ENCODE measurements around the gene GRM5. TPM values are rescaled to one million over a fixed set of nuclear protein-coding genes. Genes with fewer than 3 reads are reported as not detected.
"Not testable (repeated sequence)": the region's sequence is repeated elsewhere in the genome, so short reads cannot be mapped to it uniquely, and the experiment has no call there.

Gene GRM5
- total RNA-seq, 1 donor from 2014 or later, result 0.49 TPM

GRCh38 chr11:88474655-88475054, 591.1 kb downstream of the GRM5 start:
- no peaks in the 10 kb centered on the region for H3K9me3 Mint-ChIP-seq
- no peaks in the 10 kb centered on the region for H3K36me3 Mint-ChIP-seq (ENCODE audit: low read depth)
- no peak overlapping the region for H3K4me3 Mint-ChIP-seq

GRCh38 chr11:88469561-88470225, 596.1 kb downstream of the GRM5 start:
- Mint-ChIP-seq H3K36me3 (ENCODE audit: low read depth) (no peaks in the 10 kb centered on the region), H3K4me1 (no peaks in the 10 kb centered on the region), H3K4me3 (no peak overlapping the region), H3K27me3 (ENCODE audit: low read depth) (no peaks in the 10 kb centered on the region), H3K27ac (ENCODE audit: unreplicated experiment) (no peak overlapping the region), H3K9me3 (no peaks in the 10 kb centered on the region)
- no peak for DNase-seq (ENCODE audit: low read depth, low spot score)
- no peak for TF ChIP-seq CTCF (conservative IDR thresholded peaks at IDR 0.05)

More at GRCh38 chr11:88474655-88475054, 591.1 kb downstream of the GRM5 start:
- TF ChIP-seq CTCF (conservative IDR thresholded peaks at IDR 0.05), result no peak
- no peaks in the 10 kb centered on the region for H3K4me1 Mint-ChIP-seq
- H3K27ac Mint-ChIP-seq (ENCODE audit: unreplicated experiment), result no peak overlapping the region
- H3K27me3 Mint-ChIP-seq (ENCODE audit: low read depth), result no peaks in the 10 kb centered on the region
- DNase-seq (ENCODE audit: low read depth, low spot score), result no peak

DNA sequence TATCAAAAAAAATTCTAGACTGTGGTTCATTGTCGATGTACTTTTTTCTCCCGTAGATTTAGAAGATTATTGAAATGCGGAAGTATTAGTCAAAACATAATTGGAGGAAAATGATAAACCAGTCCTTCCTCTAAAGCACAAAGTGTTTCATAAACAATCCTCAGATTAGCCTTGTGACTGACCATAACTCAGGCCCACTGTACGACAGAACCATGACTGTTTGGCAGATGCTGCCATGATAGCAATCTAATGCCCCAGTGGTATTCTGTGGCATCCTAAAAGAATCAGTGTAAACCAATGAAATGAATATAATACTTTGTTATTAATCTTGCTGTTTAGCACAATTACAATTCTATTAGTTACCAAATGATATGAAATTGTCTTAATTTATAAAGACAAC, 601.3 kb downstream of the GRM5 start:
- TF ChIP-seq CTCF (conservative IDR thresholded peaks at IDR 0.05), result no peak
- H3K4me1 Mint-ChIP-seq, result no peaks in the 10 kb centered on the region
- DNase-seq (ENCODE audit: low read depth, low spot score), result no peak
- H3K27ac Mint-ChIP-seq (ENCODE audit: unreplicated experiment), result no peak overlapping the region
- H3K9me3 Mint-ChIP-seq, result peaks cover 3% of the 10 kb centered on the region
- H3K36me3 Mint-ChIP-seq (ENCODE audit: low read depth), result no peaks in the 10 kb centered on the region
- H3K4me3 Mint-ChIP-seq, result no peak overlapping the region
- no peaks in the 10 kb centered on the region for H3K27me3 Mint-ChIP-seq (ENCODE audit: low read depth)

DNA sequence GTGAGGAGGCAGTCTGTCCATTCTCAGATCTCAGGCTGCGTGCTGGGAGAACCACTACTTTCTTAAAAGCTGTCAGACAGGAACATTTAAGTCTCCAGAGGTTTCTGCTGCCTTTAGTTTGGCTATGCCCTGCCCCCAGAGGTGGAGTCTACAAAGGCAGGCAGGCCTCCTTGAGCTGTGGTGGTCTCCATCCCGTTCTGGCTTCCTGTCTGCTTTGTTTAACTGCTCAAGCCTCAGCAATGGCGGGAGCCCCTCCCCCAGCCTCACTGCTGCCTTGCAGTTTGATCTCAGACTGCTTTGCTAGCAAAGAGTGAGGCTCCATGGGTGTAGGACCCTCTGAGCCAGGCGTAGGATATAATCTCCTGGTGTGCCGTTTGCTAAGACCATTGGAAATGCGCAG, 602.5 kb downstream of the GRM5 start:
- H3K4me3 Mint-ChIP-seq; H3K27me3 Mint-ChIP-seq (ENCODE audit: low read depth); DNase-seq (ENCODE audit: low read depth, low spot score); H3K9me3 Mint-ChIP-seq; H3K4me1 Mint-ChIP-seq; H3K27ac Mint-ChIP-seq (ENCODE audit: unreplicated experiment); H3K36me3 Mint-ChIP-seq (ENCODE audit: low read depth): not testable (repeated sequence)

GRCh38 chr11:88458047-88458446, 607.7 kb downstream of the GRM5 start:
- H3K9me3 Mint-ChIP-seq; H3K27me3 Mint-ChIP-seq (ENCODE audit: low read depth); H3K36me3 Mint-ChIP-seq (ENCODE audit: low read depth); H3K27ac Mint-ChIP-seq (ENCODE audit: unreplicated experiment); DNase-seq (ENCODE audit: low read depth, low spot score); H3K4me3 Mint-ChIP-seq; H3K4me1 Mint-ChIP-seq: not testable (repeated sequence)

DNA sequence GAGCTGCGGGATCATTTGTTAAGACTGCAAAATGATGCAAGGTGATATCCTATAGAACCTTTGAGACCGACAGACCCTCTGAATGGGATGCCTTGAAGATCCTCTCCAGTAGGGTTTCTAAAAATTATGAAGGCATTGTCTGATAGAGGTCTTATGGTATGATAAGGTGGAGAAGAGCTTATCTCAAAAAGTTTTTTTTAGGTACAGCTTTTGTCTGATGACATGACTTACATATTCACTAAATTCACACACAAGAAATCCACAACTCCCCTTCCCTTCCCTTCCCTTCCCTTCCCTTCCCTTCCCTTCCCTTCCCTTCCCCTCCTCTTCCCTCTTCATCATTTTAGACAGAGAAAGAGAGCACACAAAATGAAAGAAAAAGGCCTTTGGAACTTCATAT, 609.8 kb downstream of the GRM5 start:
- no peaks in the 10 kb centered on the region for H3K9me3 Mint-ChIP-seq
- H3K27ac Mint-ChIP-seq (ENCODE audit: unreplicated experiment), result no peak overlapping the region

More for the DNA sequence above, 609.8 kb downstream of the GRM5 start:
- no peaks in the 10 kb centered on the region for H3K36me3 Mint-ChIP-seq (ENCODE audit: low read depth)
- TF ChIP-seq CTCF (conservative IDR thresholded peaks at IDR 0.05), result no peak
- no peaks in the 10 kb centered on the region for H3K27me3 Mint-ChIP-seq (ENCODE audit: low read depth)
- no peak for DNase-seq (ENCODE audit: low read depth, low spot score)
- H3K4me1 Mint-ChIP-seq, result no peaks in the 10 kb centered on the region
- no peak overlapping the region for H3K4me3 Mint-ChIP-seq
